OCI-LY1 (cell line): ENCODE results near the gene LPGAT1.

Experiments
- H2AFZ ChIP-seq: fragments of 200-600 bp; sonication (generic), shearing (Covaris generic); 2 replicates; pipeline ENCODE4 v1.6.0; 2014; ENCODE audit warnings: antibody characterized with exemption, mild to moderate bottlenecking, low read length
- H3F3A ChIP-seq: fragments of 200-600 bp; sonication (generic), shearing (Covaris generic); 2 replicates; pipeline ENCODE4 v1.6.0; 2014; ENCODE audit warnings: mild to moderate bottlenecking, antibody characterized with exemption, low read length, moderate library complexity; ENCODE audit not compliant: insufficient read depth
- H3K27ac ChIP-seq: fragments of 200-600 bp; sonication (generic); 2 replicates; pipeline ENCODE4 v1.5.1; 2014; ENCODE audit warnings: low read length, mixed run types, mild to moderate bottlenecking, low read depth; ENCODE audit not compliant: poor library complexity, severe bottlenecking
- H3K27me3 ChIP-seq: fragments of 200-600 bp; sonication (generic); 2 replicates; pipeline ENCODE4 v1.6.0; 2014; ENCODE audit warnings: antibody characterized with exemption, mild to moderate bottlenecking, low read length, moderate library complexity; ENCODE audit not compliant: insufficient read depth
- H3K36me3 ChIP-seq: fragments of 200-600 bp; sonication (generic); 2 replicates; pipeline ENCODE4 v1.6.1; 2014; ENCODE audit warnings: mild to moderate bottlenecking, antibody characterized with exemption, low read length, moderate library complexity, mixed read lengths; ENCODE audit not compliant: insufficient read depth
- H3K4me1 ChIP-seq: fragments of 200-600 bp; sonication (generic); 2 replicates; pipeline ENCODE4 v1.5.1; 2014; ENCODE audit warnings: mild to moderate bottlenecking, low read length, moderate library complexity; ENCODE audit not compliant: insufficient read depth, severe bottlenecking
- H3K4me2 ChIP-seq: fragments of 200-600 bp; sonication (generic), shearing (Covaris generic); 2 replicates; pipeline ENCODE4 v1.6.1; 2014; ENCODE audit warnings: low read length
- H3K4me3 ChIP-seq: fragments of 200-600 bp; sonication (generic); 2 replicates; pipeline ENCODE4 v1.5.1; 2014; ENCODE audit warnings: low read length, low read depth, mild to moderate bottlenecking, mixed read lengths; ENCODE audit not compliant: poor library complexity, severe bottlenecking
- H3K79me2 ChIP-seq: fragments of 200-600 bp; shearing (Covaris generic); 2 replicates; pipeline ENCODE4 v1.6.1; 2016; ENCODE audit warnings: mixed run types, low read length, mixed read lengths; ENCODE audit not compliant: insufficient read depth
- H3K9ac ChIP-seq: fragments of 200-600 bp; sonication (generic), shearing (Covaris generic); 2 replicates; pipeline ENCODE4 v1.6.1; 2014; ENCODE audit warnings: mild to moderate bottlenecking, low read length, mixed read lengths
- H3K9me2 ChIP-seq: fragments of 200-600 bp; sonication (generic), shearing (Covaris generic); 2 replicates; pipeline ENCODE4 v1.6.1; 2014; ENCODE audit warnings: low read depth, mild to moderate bottlenecking, low read length, mixed read lengths
- H3K9me3 ChIP-seq: fragments of 200-600 bp; shearing (Covaris generic); 2 replicates; pipeline ENCODE4 v1.6.1; 2014; ENCODE audit warnings: low read length, mixed read lengths
- H4K20me1 ChIP-seq: fragments of 200-600 bp; sonication (generic), shearing (Covaris generic); 2 replicates; pipeline ENCODE4 v1.6.0; 2016; ENCODE audit warnings: mild to moderate bottlenecking, low read length; ENCODE audit not compliant: insufficient read depth
- EZH2 ChIP-seq: fragments of 200-600 bp; sonication (generic), shearing (Covaris generic); IDR thresholded peaks from 2 replicates; pipeline ENCODE4 v1.8.0; 2017; ENCODE audit warnings: borderline replicate concordance, mixed run types, mild to moderate bottlenecking, antibody characterized with exemption, low read length, moderate library complexity, mixed read lengths
- TF ChIP-seq, protein P1 (sequence below): fragments of 200-600 bp; sonication (generic), shearing (Covaris generic); IDR thresholded peaks from 2 replicates; pipeline ENCODE4 v1.5.1; 2017; ENCODE audit warnings: mild to moderate bottlenecking, antibody characterized with exemption, low read length, moderate library complexity, mixed read lengths

The LPGAT1 gene

DNA sequence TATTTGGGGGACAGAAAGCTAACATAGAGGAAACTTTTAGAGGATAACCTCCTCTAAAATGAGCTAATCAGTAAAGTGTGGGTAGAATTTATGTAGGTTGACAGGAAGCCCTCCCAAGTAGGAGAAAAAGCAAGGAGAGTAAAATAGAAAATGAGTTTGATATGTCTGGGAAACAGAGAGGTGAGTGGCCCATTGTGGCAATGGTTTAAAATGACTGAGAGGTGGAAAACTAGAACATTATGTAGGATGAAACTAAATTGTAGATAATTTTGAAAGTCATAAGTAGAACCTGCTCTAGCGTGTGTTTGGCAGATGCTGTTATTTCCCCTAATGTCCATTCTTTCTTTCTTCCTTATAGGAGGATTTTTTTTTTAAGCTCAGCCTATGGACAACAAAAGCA lies 8.5 kb upstream of the LPGAT1 start:
- H3K4me3 ChIP-seq, result no peak overlapping the region
- no peak for TF ChIP-seq EZH2
- TF ChIP-seq, protein P1, sequence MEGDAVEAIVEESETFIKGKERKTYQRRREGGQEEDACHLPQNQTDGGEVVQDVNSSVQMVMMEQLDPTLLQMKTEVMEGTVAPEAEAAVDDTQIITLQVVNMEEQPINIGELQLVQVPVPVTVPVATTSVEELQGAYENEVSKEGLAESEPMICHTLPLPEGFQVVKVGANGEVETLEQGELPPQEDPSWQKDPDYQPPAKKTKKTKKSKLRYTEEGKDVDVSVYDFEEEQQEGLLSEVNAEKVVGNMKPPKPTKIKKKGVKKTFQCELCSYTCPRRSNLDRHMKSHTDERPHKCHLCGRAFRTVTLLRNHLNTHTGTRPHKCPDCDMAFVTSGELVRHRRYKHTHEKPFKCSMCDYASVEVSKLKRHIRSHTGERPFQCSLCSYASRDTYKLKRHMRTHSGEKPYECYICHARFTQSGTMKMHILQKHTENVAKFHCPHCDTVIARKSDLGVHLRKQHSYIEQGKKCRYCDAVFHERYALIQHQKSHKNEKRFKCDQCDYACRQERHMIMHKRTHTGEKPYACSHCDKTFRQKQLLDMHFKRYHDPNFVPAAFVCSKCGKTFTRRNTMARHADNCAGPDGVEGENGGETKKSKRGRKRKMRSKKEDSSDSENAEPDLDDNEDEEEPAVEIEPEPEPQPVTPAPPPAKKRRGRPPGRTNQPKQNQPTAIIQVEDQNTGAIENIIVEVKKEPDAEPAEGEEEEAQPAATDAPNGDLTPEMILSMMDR, result no peak
- no peak overlapping the region for H3K27ac ChIP-seq
- no peak overlapping the region for H3K4me2 ChIP-seq
- H3K79me2 ChIP-seq, result no peaks in the 10 kb centered on the region
- no peaks in the 10 kb centered on the region for H3K9me2 ChIP-seq
- H3K9ac ChIP-seq, result no peak overlapping the region
- no peaks in the 10 kb centered on the region for H3K9me3 ChIP-seq
- H3K36me3 ChIP-seq, result no peaks in the 10 kb centered on the region
- no peaks in the 10 kb centered on the region for H3K27me3 ChIP-seq
- no peaks in the 10 kb centered on the region for H3F3A ChIP-seq
- no peak overlapping the region for H2AFZ ChIP-seq
- no peaks in the 10 kb centered on the region for H3K4me1 ChIP-seq
- H4K20me1 ChIP-seq, result no peaks in the 10 kb centered on the region

- Histone ChIP-seq H3K4me2 (no peak overlapping the region), H3K27ac (no peak overlapping the region), H4K20me1 (no peaks in the 10 kb centered on the region), H3K79me2 (no peaks in the 10 kb centered on the region), H3K9me2 (no peaks in the 10 kb centered on the region), H3K27me3 (no peaks in the 10 kb centered on the region), H3K4me1 (peaks cover 22% of the 10 kb centered on the region), H2AFZ (no peak overlapping the region), H3K4me3 (no peak overlapping the region), H3K36me3 (no peaks in the 10 kb centered on the region), H3F3A (no peaks in the 10 kb centered on the region), H3K9ac (no peak overlapping the region), H3K9me3 (no peaks in the 10 kb centered on the region)
- TF ChIP-seq, protein P1, result no peak
- TF ChIP-seq EZH2, result no peak
Observed at GRCh38 chr1:211833174-211833820, 2.7 kb upstream of the LPGAT1 start.

DNA sequence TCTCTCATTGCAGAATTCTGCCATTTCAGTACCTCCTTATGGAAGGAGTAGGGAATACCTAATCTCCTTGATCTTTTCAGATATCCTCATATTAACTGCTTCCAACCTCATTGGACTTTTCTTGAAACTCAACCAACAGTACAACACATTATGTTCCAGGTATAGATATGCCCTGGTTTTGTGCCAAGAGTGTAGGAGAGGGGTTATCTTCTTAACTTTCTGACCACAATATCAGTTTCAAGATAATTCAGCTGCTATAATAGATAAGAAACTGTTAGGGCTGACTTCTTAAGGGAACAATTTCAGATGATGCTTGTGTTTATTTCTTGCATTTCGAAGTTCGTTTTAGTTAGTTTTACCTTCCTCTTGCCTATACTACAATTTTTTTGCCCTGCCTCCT lies 2.1 kb upstream of the LPGAT1 start:
- Histone ChIP-seq H2AFZ (no peak overlapping the region), H3K27me3 (no peaks in the 10 kb centered on the region), H3K27ac (no peak overlapping the region), H3K9ac (no peak overlapping the region), H3K4me3 (no peak overlapping the region), H3F3A (no peaks in the 10 kb centered on the region), H3K4me1 (peaks cover 28% of the 10 kb centered on the region), H4K20me1 (no peaks in the 10 kb centered on the region), H3K4me2 (no peak overlapping the region), H3K9me2 (no peaks in the 10 kb centered on the region), H3K9me3 (no peaks in the 10 kb centered on the region), H3K79me2 (no peaks in the 10 kb centered on the region), H3K36me3 (no peaks in the 10 kb centered on the region)
- TF ChIP-seq EZH2, result no peak
- TF ChIP-seq, protein P1, result no peak
